PFSK-1 (cell line): ENCODE data around the gene DLX3. TPM values are rescaled to one million over a fixed set of nuclear protein-coding genes. Genes with fewer than 3 reads are reported as not detected.

Source experiments
- FOXP2 ChIP-seq: optimal IDR thresholded peaks from 2 replicates; pipeline ENCODE3; 2011; ENCODE audit warnings: borderline replicate concordance, control low read depth, inconsistent platforms; ENCODE audit not compliant: insufficient read depth; ENCODE audit errors: extremely low read length, extremely low read depth
- POLR2AphosphoS5 ChIP-seq: IDR thresholded peaks from 2 replicates; pipeline ENCODE4 v1.6.1; 2012; ENCODE audit warnings: low read depth, mild to moderate bottlenecking, control low read depth, low read length, moderate library complexity
- REST ChIP-seq, 2 experiments: IDR thresholded peaks; 2 replicates each; pipeline versions ENCODE4 v1.6.1 to v1.8.0; 2011 to 2012; ENCODE audit warnings: low read depth in 2 of 2, low read length in 2 of 2, control low read depth in 1 of 2, inconsistent platforms in 1 of 2, mild to moderate bottlenecking in 1 of 2, moderate library complexity in 1 of 2; ENCODE audit not compliant: insufficient read depth in 1 of 2
- SIN3A ChIP-seq: IDR thresholded peaks from 2 replicates; pipeline ENCODE4 v1.6.1; 2012; ENCODE audit warnings: mild to moderate bottlenecking, low read length, moderate library complexity, borderline replicate concordance; ENCODE audit not compliant: insufficient read depth
- TAF1 ChIP-seq: IDR thresholded peaks from 2 replicates; pipeline ENCODE4 v1.6.1; 2012; ENCODE audit warnings: low read length, control low read depth, borderline replicate concordance; ENCODE audit not compliant: insufficient read depth
- polyA plus RNA-seq: library from polyadenylated mRNA; unstranded; fragments of >200 nt; gene quantifications from one replicate; pipeline ENCODE4 v1.2.1, GENCODE V29; 2012; ENCODE audit warnings: low read depth, missing spikeins; ENCODE audit not compliant: insufficient read length

The DLX3 gene
- not detected for polyA plus RNA-seq

- TF ChIP-seq FOXP2 (no peak), POLR2AphosphoS5 (no peak), TAF1 (no peak), SIN3A (no peak), REST (IDR thresholded peaks at IDR 0.05; ENCODE audit: insufficient read depth in 1 of 2, low read depth in 2 of 2, low read length in 2 of 2) (no peak)
These were observed at the start of gene DLX3 for GRCh38 chr17:49995055-49995738. TSS of gene DLX3 (minus strand) at chr17:49995224. CDS start at chr17:49994998, 226 bp downstream.

GRCh38 chr17:50044483-50044882 lies 49.5 kb upstream of the DLX3 start:
- TF ChIP-seq SIN3A (no peak), REST (IDR thresholded peaks at IDR 0.05; ENCODE audit: insufficient read depth in 1 of 2, low read depth in 2 of 2, low read length in 2 of 2) (no peak), POLR2AphosphoS5 (no peak), FOXP2 (no peak), TAF1 (no peak)

- TF ChIP-seq SIN3A (no peak), REST (IDR thresholded peaks at IDR 0.05; ENCODE audit: insufficient read depth in 1 of 2, low read depth in 2 of 2, low read length in 2 of 2) (no peak), TAF1 (no peak), FOXP2 (no peak), POLR2AphosphoS5 (no peak)
These were observed 48.5 kb upstream of the DLX3 start for GRCh38 chr17:50043290-50044148.

GRCh38 chr17:50042211-50042610 lies 47.2 kb upstream of the DLX3 start:
- no peak for TF ChIP-seq FOXP2
- no peak for TF ChIP-seq SIN3A
- TF ChIP-seq POLR2AphosphoS5, result no peak
- TF ChIP-seq REST (IDR thresholded peaks at IDR 0.05; ENCODE audit: insufficient read depth in 1 of 2, low read depth in 2 of 2, low read length in 2 of 2), result no peak
- TF ChIP-seq TAF1, result no peak

GRCh38 chr17:50039058-50039457 lies 44.0 kb upstream of the DLX3 start:
- TF ChIP-seq POLR2AphosphoS5 (no peak), FOXP2 (no peak), SIN3A (no peak)
